Osteocyte (in vitro differentiated cells): ENCODE results near the gene COMMD9. TPM values are rescaled to one million over a fixed set of nuclear protein-coding genes. Genes with fewer than 3 reads are reported as not detected.

ENCODE experiments used
- DNase-seq: peaks from one replicate; pipeline ENCODE4 v3.0.0; 2021; ENCODE audit warnings: mixed read lengths; ENCODE audit not compliant: unreplicated experiment; ENCODE audit errors: extremely low spot score
- H3K27ac Mint-ChIP-seq: one replicate; pipeline ENCODE4 v1.8.0; 2021; ENCODE audit warnings: mild to moderate bottlenecking, mixed read lengths; ENCODE audit not compliant: unreplicated experiment
- H3K27me3 Mint-ChIP-seq: one replicate; pipeline ENCODE4 v1.8.0; 2021; ENCODE audit warnings: mixed read lengths; ENCODE audit not compliant: unreplicated experiment
- H3K36me3 Mint-ChIP-seq: one replicate; pipeline ENCODE4 v1.8.0; 2021; ENCODE audit warnings: mixed read lengths; ENCODE audit not compliant: unreplicated experiment
- H3K4me1 Mint-ChIP-seq: one replicate; pipeline ENCODE4 v1.8.0; 2021; ENCODE audit warnings: mixed read lengths; ENCODE audit not compliant: unreplicated experiment
- H3K4me3 Mint-ChIP-seq: one replicate; pipeline ENCODE4 v1.8.0; 2021; ENCODE audit warnings: mild to moderate bottlenecking, moderate library complexity, mixed read lengths; ENCODE audit not compliant: unreplicated experiment
- H3K9me3 Mint-ChIP-seq: one replicate; pipeline ENCODE4 v1.8.0; 2021; ENCODE audit warnings: mixed read lengths; ENCODE audit not compliant: unreplicated experiment
- total RNA-seq: library from RNA; stranded (reverse); gene quantifications from 2 replicates; pipeline ENCODE4 v1.2.1, GENCODE V29; 2021
- TF ChIP-seq, protein P1 (sequence below): fragments of 200-600 bp; sonication (generic); IDR thresholded peaks from 2 replicates; pipeline ENCODE4 v1.5.0; 2021; ENCODE audit warnings: antibody characterized with exemption, mild to moderate bottlenecking, moderate library complexity

COMMD9 gene
- total RNA-seq, 1 donor from 2014 or later: 71.4 TPM

- peak; percentile 56 for DNase-seq
- Mint-ChIP-seq H3K4me3 (no peak overlapping the region), H3K36me3 (peaks cover 2% of the 10 kb centered on the region), H3K27me3 (peaks cover 13% of the 10 kb centered on the region), H3K4me1 (peaks cover 1% of the 10 kb centered on the region), H3K9me3 (no peaks in the 10 kb centered on the region), H3K27ac (no peak overlapping the region)
- TF ChIP-seq, protein P1, sequence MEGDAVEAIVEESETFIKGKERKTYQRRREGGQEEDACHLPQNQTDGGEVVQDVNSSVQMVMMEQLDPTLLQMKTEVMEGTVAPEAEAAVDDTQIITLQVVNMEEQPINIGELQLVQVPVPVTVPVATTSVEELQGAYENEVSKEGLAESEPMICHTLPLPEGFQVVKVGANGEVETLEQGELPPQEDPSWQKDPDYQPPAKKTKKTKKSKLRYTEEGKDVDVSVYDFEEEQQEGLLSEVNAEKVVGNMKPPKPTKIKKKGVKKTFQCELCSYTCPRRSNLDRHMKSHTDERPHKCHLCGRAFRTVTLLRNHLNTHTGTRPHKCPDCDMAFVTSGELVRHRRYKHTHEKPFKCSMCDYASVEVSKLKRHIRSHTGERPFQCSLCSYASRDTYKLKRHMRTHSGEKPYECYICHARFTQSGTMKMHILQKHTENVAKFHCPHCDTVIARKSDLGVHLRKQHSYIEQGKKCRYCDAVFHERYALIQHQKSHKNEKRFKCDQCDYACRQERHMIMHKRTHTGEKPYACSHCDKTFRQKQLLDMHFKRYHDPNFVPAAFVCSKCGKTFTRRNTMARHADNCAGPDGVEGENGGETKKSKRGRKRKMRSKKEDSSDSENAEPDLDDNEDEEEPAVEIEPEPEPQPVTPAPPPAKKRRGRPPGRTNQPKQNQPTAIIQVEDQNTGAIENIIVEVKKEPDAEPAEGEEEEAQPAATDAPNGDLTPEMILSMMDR: no peak
Observed at GRCh38 chr11:36264973-36265344, 24.3 kb downstream of the COMMD9 start.

GRCh38 chr11:36264011-36264972 lies 24.9 kb downstream of the COMMD9 start:
- peak; percentile 75 for DNase-seq
- Mint-ChIP-seq H3K27ac (no peak overlapping the region), H3K4me3 (no peak overlapping the region), H3K36me3 (no peaks in the 10 kb centered on the region), H3K4me1 (peaks cover 1% of the 10 kb centered on the region), H3K9me3 (no peaks in the 10 kb centered on the region), H3K27me3 (peaks cover 13% of the 10 kb centered on the region)
- TF ChIP-seq, protein P1: no peak

DNA sequence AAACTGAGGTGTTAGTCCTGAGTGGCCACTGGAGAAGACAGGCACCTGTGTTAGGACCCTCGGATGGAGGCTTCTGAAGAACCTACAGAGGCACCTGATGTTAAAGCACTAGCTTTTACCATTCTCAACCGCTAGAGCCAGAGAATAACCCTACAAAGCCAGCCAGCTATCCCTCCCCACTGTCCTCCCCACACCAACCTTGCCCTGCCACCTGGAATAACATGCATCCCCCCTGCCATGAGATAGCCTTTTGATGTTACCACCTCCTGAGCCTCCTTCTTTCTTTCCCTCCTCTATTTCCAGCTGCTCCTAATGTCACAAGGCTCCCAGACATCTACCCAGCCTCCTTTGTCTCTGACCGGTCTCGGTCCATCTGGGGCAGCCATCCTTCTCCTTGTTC lies 28.1 kb downstream of the COMMD9 start:
- TF ChIP-seq, protein P1: no peak
- no peak for DNase-seq
- Mint-ChIP-seq H3K27me3 (peaks cover 20% of the 10 kb centered on the region), H3K4me3 (no peak overlapping the region), H3K4me1 (peaks cover 4% of the 10 kb centered on the region), H3K9me3 (no peaks in the 10 kb centered on the region), H3K27ac (no peak overlapping the region), H3K36me3 (no peaks in the 10 kb centered on the region)

GRCh38 chr11:36258730-36259360 lies 30.4 kb downstream of the COMMD9 start:
- Mint-ChIP-seq H3K27ac (no peak overlapping the region), H3K4me3 (no peak overlapping the region), H3K9me3 (no peaks in the 10 kb centered on the region), H3K27me3 (peaks cover 14% of the 10 kb centered on the region), H3K36me3 (no peaks in the 10 kb centered on the region), H3K4me1 (peaks cover 11% of the 10 kb centered on the region)
- DNase-seq: peak; percentile 87
- TF ChIP-seq, protein P1: peak; percentile 83

- H3K4me3 Mint-ChIP-seq: no peak overlapping the region
- H3K27me3 Mint-ChIP-seq: peaks cover 8% of the 10 kb centered on the region
- no peaks in the 10 kb centered on the region for H3K36me3 Mint-ChIP-seq
- H3K4me1 Mint-ChIP-seq: peaks cover 17% of the 10 kb centered on the region
- no peak for DNase-seq
- TF ChIP-seq, protein P1: no peak
- H3K9me3 Mint-ChIP-seq: no peaks in the 10 kb centered on the region
- H3K27ac Mint-ChIP-seq: no peak overlapping the region
Observed at GRCh38 chr11:36257351-36257750, 31.9 kb downstream of the COMMD9 start.
